ENCODE results near the gene SLC6A2. TPM values are rescaled to one million over a fixed set of nuclear protein-coding genes. Genes with fewer than 3 reads are reported as not detected.

Gene SLC6A2
- total RNA-seq, 4 donors from 2014 or later: 0.32 TPM; not detected in 3

DNA sequence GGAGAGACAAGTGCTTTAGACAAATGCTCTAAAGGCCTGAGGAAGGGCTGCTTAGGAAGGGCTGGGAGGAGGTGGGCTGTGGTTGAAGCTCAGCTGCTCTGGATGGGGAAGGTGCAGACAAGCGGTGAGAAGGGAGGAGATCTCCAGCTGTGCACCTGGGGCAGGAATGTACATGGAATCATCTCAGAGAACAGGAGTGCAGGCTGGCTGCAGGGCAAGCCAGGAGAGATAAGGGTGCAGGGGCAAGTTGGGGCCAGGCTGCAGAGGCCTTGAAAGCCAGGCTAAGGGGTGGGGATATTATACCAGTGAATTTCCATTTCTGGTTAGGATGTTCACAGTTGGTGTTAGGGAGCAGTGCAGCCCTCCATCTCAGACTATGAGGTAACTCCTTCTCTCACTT is 4.2 kb downstream of the SLC6A2 start:
- H3K4me3 ChIP-seq: no peak overlapping the region
- H3K9me3 ChIP-seq: no peaks in the 10 kb centered on the region
- H3K27ac ChIP-seq: no peak overlapping the region
- peaks cover 0 to 8% (median 2%) of the 10 kb centered on the region in 4 donors for H3K4me1 ChIP-seq
- DNase-seq: no peak
- in situ Hi-C loops (cut with MboI; ENCODE audit: low pct_ligation_motif_present in 1 of 4, low pct_unique_long_range_greater_than_20kb in 1 of 4, low sequenced_read_pairs in 3 of 4): no loop called here
- peaks cover 30% of the 10 kb centered on the region for H3K27me3 ChIP-seq
- intact Hi-C loops (cut with DNase I; ENCODE audit: low total_unique reads): no loop called here
- TF ChIP-seq POLR2AphosphoS5 (IDR thresholded peaks at IDR 0.05) (no peak), POLR2A (IDR thresholded peaks at IDR 0.05) (no peak), EP300 (IDR thresholded peaks at IDR 0.05; ENCODE audit: low read depth) (no peak), CTCF (IDR thresholded peaks at IDR 0.05) (no peak)
- H3K36me3 ChIP-seq: no peaks in the 10 kb centered on the region
- WGBS, 2 donors (ENCODE audit: low coverage in 1 of 2): 50 to 55% methylated on average over 1 of the region's 1 CpG

GRCh38 chr16:55660828-55661227 is 5.0 kb downstream of the SLC6A2 start:
- TF ChIP-seq POLR2A (IDR thresholded peaks at IDR 0.05): no peak
- TF ChIP-seq EP300 (IDR thresholded peaks at IDR 0.05; ENCODE audit: low read depth): no peak
- TF ChIP-seq CTCF (IDR thresholded peaks at IDR 0.05): no peak
- TF ChIP-seq POLR2AphosphoS5 (IDR thresholded peaks at IDR 0.05): no peak
- H3K4me3 ChIP-seq: no peak overlapping the region
- DNase-seq: no peak
- H3K27me3 ChIP-seq: peaks cover 22% of the 10 kb centered on the region
- WGBS, 2 donors (ENCODE audit: low coverage in 1 of 2): 60 to 65% methylated on average over 1 to 2 of the region's 2 CpGs
- no peak overlapping the region for H3K27ac ChIP-seq
- H3K9me3 ChIP-seq: no peaks in the 10 kb centered on the region
- in situ Hi-C loops (cut with MboI; ENCODE audit: low pct_ligation_motif_present in 1 of 4, low pct_unique_long_range_greater_than_20kb in 1 of 4, low sequenced_read_pairs in 3 of 4) (no loop called here), intact Hi-C loops (cut with DNase I; ENCODE audit: low total_unique reads) (no loop called here)
- no peaks in the 10 kb centered on the region for H3K36me3 ChIP-seq
- H3K4me1 ChIP-seq: peaks cover 0 to 2% (median under 1%) of the 10 kb centered on the region in 4 donors

DNA sequence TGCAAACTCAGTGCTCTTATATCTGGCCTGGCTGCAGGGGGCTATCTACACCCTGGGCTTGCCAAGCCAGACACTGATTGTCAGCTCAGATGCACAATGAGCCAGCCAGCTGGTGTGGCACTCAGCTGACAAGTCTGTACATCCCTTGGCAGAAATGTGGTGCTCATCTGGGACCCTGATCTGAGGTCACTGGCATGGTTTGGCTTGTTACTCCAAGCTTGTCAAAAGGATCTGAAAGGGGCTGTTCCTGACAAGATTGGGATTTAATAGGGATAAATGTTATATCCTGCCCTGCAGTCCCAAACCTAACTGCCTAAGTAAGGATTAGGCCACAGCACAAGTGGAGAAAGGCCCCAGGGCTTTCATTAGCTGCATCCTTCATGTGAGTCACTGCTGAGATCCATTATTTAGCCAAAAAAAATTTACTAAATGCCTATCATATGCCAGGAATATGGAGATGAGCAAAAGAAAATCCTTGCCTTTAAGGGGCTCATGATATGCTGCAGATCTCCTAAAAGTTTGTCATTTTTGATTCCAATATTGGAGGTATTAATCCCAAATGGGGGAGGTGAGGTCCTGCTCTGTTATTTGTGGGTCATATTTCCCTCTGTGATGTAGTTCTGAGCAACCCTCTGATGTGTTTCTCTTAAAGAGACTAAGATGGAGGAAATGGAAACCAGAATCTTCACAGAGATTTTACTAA is 6.3 kb downstream of the SLC6A2 start:
- no peak overlapping the region for H3K27ac ChIP-seq
- H3K9me3 ChIP-seq: no peaks in the 10 kb centered on the region
- intact Hi-C loops (cut with DNase I; ENCODE audit: low total_unique reads): no loop called here
- H3K4me3 ChIP-seq: no peak overlapping the region
- no peak for TF ChIP-seq POLR2AphosphoS5 (IDR thresholded peaks at IDR 0.05)
- TF ChIP-seq POLR2A (IDR thresholded peaks at IDR 0.05): no peak
- TF ChIP-seq CTCF (IDR thresholded peaks at IDR 0.05): no peak
- no peak for TF ChIP-seq EP300 (IDR thresholded peaks at IDR 0.05; ENCODE audit: low read depth)
- no peak for DNase-seq
- H3K36me3 ChIP-seq: no peaks in the 10 kb centered on the region
- peaks cover 10% of the 10 kb centered on the region for H3K27me3 ChIP-seq
- H3K4me1 ChIP-seq: no peaks in the 10 kb centered on the region
- in situ Hi-C loops (cut with MboI; ENCODE audit: low pct_ligation_motif_present in 1 of 4, low pct_unique_long_range_greater_than_20kb in 1 of 4, low sequenced_read_pairs in 3 of 4): no loop called here

DNA sequence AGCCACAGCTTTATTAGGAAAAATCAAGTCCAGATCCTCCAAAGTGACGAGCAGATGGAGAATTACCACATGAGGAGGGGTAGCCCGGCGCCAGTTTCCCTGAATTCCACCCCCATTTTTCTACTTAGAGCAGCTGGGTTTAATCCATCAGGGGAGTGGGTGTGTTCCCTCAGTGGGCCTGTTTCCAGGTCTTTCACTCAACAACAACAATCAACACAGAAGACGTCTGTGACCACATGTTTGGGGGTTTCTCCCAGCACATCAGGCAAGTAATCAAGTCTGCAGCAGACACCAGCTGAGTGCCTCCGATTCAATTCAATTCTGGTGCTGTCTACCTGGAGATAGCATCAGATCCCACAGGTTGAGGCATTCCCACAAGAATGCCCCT is 6.8 kb downstream of the SLC6A2 start:
- H3K27me3 ChIP-seq: peaks cover 4% of the 10 kb centered on the region
- H3K4me1 ChIP-seq: no peaks in the 10 kb centered on the region
- 60 to 63% methylated on average over 1 to 5 of the region's 5 CpGs for WGBS, 2 donors (ENCODE audit: low coverage in 1 of 2)
- H3K36me3 ChIP-seq: no peaks in the 10 kb centered on the region
- TF ChIP-seq POLR2A (IDR thresholded peaks at IDR 0.05) (no peak), EP300 (IDR thresholded peaks at IDR 0.05; ENCODE audit: low read depth) (no peak), POLR2AphosphoS5 (IDR thresholded peaks at IDR 0.05) (no peak), CTCF (IDR thresholded peaks at IDR 0.05) (no peak)
- in situ Hi-C loops (cut with MboI; ENCODE audit: low pct_ligation_motif_present in 1 of 4, low pct_unique_long_range_greater_than_20kb in 1 of 4, low sequenced_read_pairs in 3 of 4): no loop called here
- H3K27ac ChIP-seq: no peak overlapping the region
- no peak overlapping the region for H3K4me3 ChIP-seq
- intact Hi-C loops (cut with DNase I; ENCODE audit: low total_unique reads): no loop called here
- H3K9me3 ChIP-seq: no peaks in the 10 kb centered on the region
- no peak for DNase-seq

Measured in transverse colon (tissue), 4 donors.